Measurements from ENCODE around the gene GMDS. TPM values are rescaled to one million over a fixed set of nuclear protein-coding genes. Genes with fewer than 3 reads are reported as not detected.

Gene GMDS
- total RNA-seq, 1 donor: 23.2 TPM

DNA sequence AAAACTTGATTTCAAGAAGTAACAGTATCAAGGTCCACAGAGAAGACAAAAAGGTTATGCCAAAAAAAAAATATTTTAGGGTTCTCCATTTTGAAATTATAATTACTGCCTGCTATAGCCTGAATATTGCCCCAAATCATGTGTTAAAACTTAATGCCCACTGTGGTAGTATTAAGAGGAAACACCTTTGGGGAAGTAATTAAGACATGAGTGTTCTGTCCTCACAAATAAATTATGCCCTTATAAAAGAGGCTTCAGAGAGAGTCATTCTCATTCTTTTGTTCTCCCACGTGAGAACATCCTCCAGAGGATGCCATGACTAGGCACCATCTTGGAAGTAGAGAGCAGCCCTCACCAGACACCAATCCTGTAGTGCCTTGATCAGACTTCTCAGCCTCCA, 66.2 kb downstream of the GMDS start:
- H3K4me3 ChIP-seq (ENCODE audit: insufficient read depth, low read length): no peak overlapping the region
- no peaks in the 10 kb centered on the region for H3K4me1 ChIP-seq (ENCODE audit: insufficient read depth, low read length)
- no peak for TF ChIP-seq CTCF (IDR thresholded peaks at IDR 0.05; ENCODE audit: extremely low read depth, low read depth, low read length)
- H4K20me1 ChIP-seq (ENCODE audit: insufficient read depth, low read length): peaks cover 2% of the 10 kb centered on the region
- no peak for DNase-seq (ENCODE audit: insufficient read length, low spot score, missing footprints)
- peaks cover 26% of the 10 kb centered on the region for H3K79me2 ChIP-seq (ENCODE audit: insufficient read depth, low read length)
- H3K9me3 ChIP-seq (ENCODE audit: low read depth, low read length): no peaks in the 10 kb centered on the region
- H3K4me2 ChIP-seq (ENCODE audit: insufficient read depth, low read length): no peak overlapping the region
- no peaks in the 10 kb centered on the region for H3K36me3 ChIP-seq (ENCODE audit: insufficient read depth, low read length)
- H3K27ac ChIP-seq (ENCODE audit: low read depth, low read length): no peak overlapping the region
- H3K27me3 ChIP-seq (ENCODE audit: insufficient read depth, low read length): no peaks in the 10 kb centered on the region
- no peak overlapping the region for H2AFZ ChIP-seq (ENCODE audit: low read length)

GRCh38 chr6:2178125-2178524, 67.3 kb downstream of the GMDS start:
- H4K20me1 ChIP-seq (ENCODE audit: insufficient read depth, low read length): peaks cover 2% of the 10 kb centered on the region
- H3K79me2 ChIP-seq (ENCODE audit: insufficient read depth, low read length): peaks cover 26% of the 10 kb centered on the region
- no peaks in the 10 kb centered on the region for H3K36me3 ChIP-seq (ENCODE audit: insufficient read depth, low read length)
- no peaks in the 10 kb centered on the region for H3K27me3 ChIP-seq (ENCODE audit: insufficient read depth, low read length)
- no peaks in the 10 kb centered on the region for H3K9me3 ChIP-seq (ENCODE audit: low read depth, low read length)
- no peak overlapping the region for H3K4me3 ChIP-seq (ENCODE audit: insufficient read depth, low read length)
- TF ChIP-seq CTCF (IDR thresholded peaks at IDR 0.05; ENCODE audit: extremely low read depth, low read depth, low read length): no peak
- H3K4me1 ChIP-seq (ENCODE audit: insufficient read depth, low read length): no peaks in the 10 kb centered on the region
- no peak overlapping the region for H3K4me2 ChIP-seq (ENCODE audit: insufficient read depth, low read length)
- DNase-seq (ENCODE audit: insufficient read length, low spot score, missing footprints): no peak
- no peak overlapping the region for H3K27ac ChIP-seq (ENCODE audit: low read depth, low read length)
- H2AFZ ChIP-seq (ENCODE audit: low read length): no peak overlapping the region

DNA sequence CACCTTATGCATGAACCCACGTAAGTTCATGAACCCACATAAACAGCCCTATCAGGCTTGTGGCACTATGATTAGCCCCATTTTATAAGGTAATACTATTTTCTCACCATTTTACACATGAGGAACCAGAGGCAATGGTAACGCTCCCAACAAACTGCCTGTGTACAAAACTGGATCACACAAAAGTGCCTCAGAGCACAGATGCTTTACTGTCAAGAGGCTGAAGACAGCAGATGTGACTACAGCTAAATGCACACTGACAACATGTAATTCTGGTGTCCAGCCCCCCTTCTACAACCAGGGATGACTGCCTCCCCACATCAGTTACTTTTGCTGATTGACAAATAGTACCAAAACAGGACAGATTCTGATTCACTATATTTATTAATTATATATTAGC, 69.6 kb downstream of the GMDS start:
- peaks cover 4% of the 10 kb centered on the region for H3K4me1 ChIP-seq (ENCODE audit: insufficient read depth, low read length)
- peaks cover 26% of the 10 kb centered on the region for H3K79me2 ChIP-seq (ENCODE audit: insufficient read depth, low read length)
- H3K4me3 ChIP-seq (ENCODE audit: insufficient read depth, low read length): no peak overlapping the region
- H2AFZ ChIP-seq (ENCODE audit: low read length): no peak overlapping the region
- no peak overlapping the region for H3K4me2 ChIP-seq (ENCODE audit: insufficient read depth, low read length)
- no peaks in the 10 kb centered on the region for H3K27me3 ChIP-seq (ENCODE audit: insufficient read depth, low read length)
- H3K36me3 ChIP-seq (ENCODE audit: insufficient read depth, low read length): no peaks in the 10 kb centered on the region
- no peaks in the 10 kb centered on the region for H3K9me3 ChIP-seq (ENCODE audit: low read depth, low read length)
- DNase-seq (ENCODE audit: insufficient read length, low spot score, missing footprints): no peak
- TF ChIP-seq CTCF (IDR thresholded peaks at IDR 0.05; ENCODE audit: extremely low read depth, low read depth, low read length): no peak
- H4K20me1 ChIP-seq (ENCODE audit: insufficient read depth, low read length): peaks cover 2% of the 10 kb centered on the region
- H3K27ac ChIP-seq (ENCODE audit: low read depth, low read length): no peak overlapping the region

GRCh38 chr6:2173203-2173961, 72.0 kb downstream of the GMDS start:
- H2AFZ ChIP-seq (ENCODE audit: low read length): no peak overlapping the region
- no peaks in the 10 kb centered on the region for H3K9me3 ChIP-seq (ENCODE audit: low read depth, low read length)
- no peak overlapping the region for H3K4me2 ChIP-seq (ENCODE audit: insufficient read depth, low read length)
- no peak for TF ChIP-seq CTCF (IDR thresholded peaks at IDR 0.05; ENCODE audit: extremely low read depth, low read depth, low read length)
- peaks cover 13% of the 10 kb centered on the region for H3K4me1 ChIP-seq (ENCODE audit: insufficient read depth, low read length)
- no peaks in the 10 kb centered on the region for H3K27me3 ChIP-seq (ENCODE audit: insufficient read depth, low read length)
- H3K79me2 ChIP-seq (ENCODE audit: insufficient read depth, low read length): peaks cover 25% of the 10 kb centered on the region
- no peak for DNase-seq (ENCODE audit: insufficient read length, low spot score, missing footprints)
- peaks cover 2% of the 10 kb centered on the region for H4K20me1 ChIP-seq (ENCODE audit: insufficient read depth, low read length)
- no peaks in the 10 kb centered on the region for H3K36me3 ChIP-seq (ENCODE audit: insufficient read depth, low read length)
- H3K27ac ChIP-seq (ENCODE audit: low read depth, low read length): no peak overlapping the region
- no peak overlapping the region for H3K4me3 ChIP-seq (ENCODE audit: insufficient read depth, low read length)
